Hepatocyte (in vitro differentiated cells): ENCODE measurements around the gene GALNTL6.

Source experiments
- EZH2 ChIP-seq: fragments of 200-600 bp; sonication (generic); IDR thresholded peaks from 2 replicates; pipeline ENCODE4 v1.6.1; 2016; ENCODE audit warnings: antibody characterized with exemption, mild to moderate bottlenecking, borderline replicate concordance
- EZH2phosphoT487 ChIP-seq: fragments of 200-600 bp; sonication (generic); IDR thresholded peaks from one replicate; pipeline ENCODE4 v1.6.1; 2018; ENCODE audit warnings: antibody characterized with exemption, mild to moderate bottlenecking, low read depth, moderate library complexity; ENCODE audit not compliant: unreplicated experiment, severe bottlenecking
- TF ChIP-seq, protein P1 (sequence below): fragments of 200-600 bp; sonication (generic); IDR thresholded peaks from 2 replicates; pipeline ENCODE4 v1.5.1; 2016; ENCODE audit warnings: antibody characterized with exemption, mild to moderate bottlenecking; ENCODE audit not compliant: poor library complexity

DNA sequence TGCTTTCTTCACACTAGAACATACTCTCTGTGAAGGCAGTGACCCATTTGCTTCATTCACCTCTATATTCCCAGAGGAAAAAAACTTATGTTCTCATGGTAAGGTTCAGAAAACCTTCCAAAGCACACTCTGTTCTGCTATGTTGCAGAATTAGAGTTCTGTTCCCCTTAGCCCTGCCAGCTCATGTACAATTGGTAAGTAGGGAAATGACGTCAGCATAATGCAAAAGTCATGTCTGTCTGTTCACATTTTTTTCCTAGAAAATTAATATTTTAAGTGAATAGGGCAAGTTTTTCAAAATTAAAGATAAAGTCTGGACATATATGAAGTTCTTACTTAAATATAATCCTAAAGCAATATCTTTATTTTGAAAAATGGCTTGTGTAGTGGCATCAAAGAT lies 443.6 kb downstream of the GALNTL6 start:
- TF ChIP-seq, protein P1, sequence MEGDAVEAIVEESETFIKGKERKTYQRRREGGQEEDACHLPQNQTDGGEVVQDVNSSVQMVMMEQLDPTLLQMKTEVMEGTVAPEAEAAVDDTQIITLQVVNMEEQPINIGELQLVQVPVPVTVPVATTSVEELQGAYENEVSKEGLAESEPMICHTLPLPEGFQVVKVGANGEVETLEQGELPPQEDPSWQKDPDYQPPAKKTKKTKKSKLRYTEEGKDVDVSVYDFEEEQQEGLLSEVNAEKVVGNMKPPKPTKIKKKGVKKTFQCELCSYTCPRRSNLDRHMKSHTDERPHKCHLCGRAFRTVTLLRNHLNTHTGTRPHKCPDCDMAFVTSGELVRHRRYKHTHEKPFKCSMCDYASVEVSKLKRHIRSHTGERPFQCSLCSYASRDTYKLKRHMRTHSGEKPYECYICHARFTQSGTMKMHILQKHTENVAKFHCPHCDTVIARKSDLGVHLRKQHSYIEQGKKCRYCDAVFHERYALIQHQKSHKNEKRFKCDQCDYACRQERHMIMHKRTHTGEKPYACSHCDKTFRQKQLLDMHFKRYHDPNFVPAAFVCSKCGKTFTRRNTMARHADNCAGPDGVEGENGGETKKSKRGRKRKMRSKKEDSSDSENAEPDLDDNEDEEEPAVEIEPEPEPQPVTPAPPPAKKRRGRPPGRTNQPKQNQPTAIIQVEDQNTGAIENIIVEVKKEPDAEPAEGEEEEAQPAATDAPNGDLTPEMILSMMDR = no peak
- TF ChIP-seq EZH2phosphoT487 (no peak), EZH2 (no peak)
